SK-N-SH (cell line): ENCODE measurements around the gene POU6F2.

ENCODE experiments used
- EZH2phosphoT487 ChIP-seq: fragments of 200-600 bp; sonication (generic); IDR thresholded peaks from 2 replicates; pipeline ENCODE4 v1.6.1; 2017; ENCODE audit warnings: low read depth, mixed run types, mild to moderate bottlenecking, antibody characterized with exemption, moderate library complexity, borderline replicate concordance
- GABPA ChIP-seq: IDR thresholded peaks from 2 replicates; pipeline ENCODE4 v1.4.0; 2012; ENCODE audit warnings: low read depth, mild to moderate bottlenecking
- RXRA ChIP-seq: IDR thresholded peaks from 2 replicates; pipeline ENCODE4 v1.4.0; 2012; ENCODE audit warnings: low read depth, mild to moderate bottlenecking, borderline replicate concordance
- TEAD4 ChIP-seq: IDR thresholded peaks from 2 replicates; pipeline ENCODE4 v1.4.0; 2012; ENCODE audit warnings: mild to moderate bottlenecking, borderline replicate concordance; ENCODE audit not compliant: insufficient read depth
- TF ChIP-seq, protein P1 (sequence below): fragments of 200-600 bp; sonication (generic); IDR thresholded peaks from 2 replicates; pipeline ENCODE4 v1.6.1; 2017; ENCODE audit warnings: antibody characterized with exemption, mild to moderate bottlenecking, moderate library complexity

DNA sequence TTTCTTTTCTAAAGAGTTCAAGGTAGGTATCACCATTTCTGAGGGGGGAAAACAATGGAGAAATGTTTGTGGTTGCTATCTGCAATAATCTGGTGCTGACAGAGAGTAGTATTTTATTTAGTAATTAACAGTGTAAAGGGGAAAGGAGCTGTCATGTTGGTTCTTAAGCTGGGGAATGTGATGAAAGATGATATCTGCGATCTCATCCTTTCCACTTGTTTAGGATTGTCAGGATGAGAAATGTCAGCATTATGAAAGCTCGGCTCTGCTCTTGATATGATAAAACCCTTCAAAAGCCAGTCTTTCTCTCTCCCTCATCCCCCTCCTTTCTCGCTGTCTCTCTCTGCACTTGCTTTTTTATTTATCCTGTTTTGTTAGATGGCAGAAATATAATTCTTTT lies 106.1 kb downstream of the POU6F2 start:
- TF ChIP-seq, protein P1, sequence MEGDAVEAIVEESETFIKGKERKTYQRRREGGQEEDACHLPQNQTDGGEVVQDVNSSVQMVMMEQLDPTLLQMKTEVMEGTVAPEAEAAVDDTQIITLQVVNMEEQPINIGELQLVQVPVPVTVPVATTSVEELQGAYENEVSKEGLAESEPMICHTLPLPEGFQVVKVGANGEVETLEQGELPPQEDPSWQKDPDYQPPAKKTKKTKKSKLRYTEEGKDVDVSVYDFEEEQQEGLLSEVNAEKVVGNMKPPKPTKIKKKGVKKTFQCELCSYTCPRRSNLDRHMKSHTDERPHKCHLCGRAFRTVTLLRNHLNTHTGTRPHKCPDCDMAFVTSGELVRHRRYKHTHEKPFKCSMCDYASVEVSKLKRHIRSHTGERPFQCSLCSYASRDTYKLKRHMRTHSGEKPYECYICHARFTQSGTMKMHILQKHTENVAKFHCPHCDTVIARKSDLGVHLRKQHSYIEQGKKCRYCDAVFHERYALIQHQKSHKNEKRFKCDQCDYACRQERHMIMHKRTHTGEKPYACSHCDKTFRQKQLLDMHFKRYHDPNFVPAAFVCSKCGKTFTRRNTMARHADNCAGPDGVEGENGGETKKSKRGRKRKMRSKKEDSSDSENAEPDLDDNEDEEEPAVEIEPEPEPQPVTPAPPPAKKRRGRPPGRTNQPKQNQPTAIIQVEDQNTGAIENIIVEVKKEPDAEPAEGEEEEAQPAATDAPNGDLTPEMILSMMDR: no peak
- TF ChIP-seq TEAD4 (no peak), RXRA (no peak), GABPA (no peak), EZH2phosphoT487 (no peak)
